Fibroblast of lung (primary cell): ENCODE data around the gene IPO11.

Experiments
- CTCF ChIP-seq, 2 donors: IDR thresholded peaks in 1 of 2; conservative IDR thresholded peaks in 1 of 2; 1 replicate in 1 of 2; 2 replicates in 1 of 2; pipeline ENCODE4 v1.5.1; 2011 to 2012; ENCODE audit warnings: low read length in 2 of 2, control low read depth in 1 of 2, inconsistent platforms in 1 of 2, low read depth in 1 of 2, mild to moderate bottlenecking in 1 of 2
- EZH2 ChIP-seq: IDR thresholded peaks from 2 replicates; pipeline ENCODE4 v1.5.1; 2012; ENCODE audit warnings: low read length, control low read depth, mild to moderate bottlenecking; ENCODE audit errors: missing control alignments

GRCh38 chr5:62562867-62563266, 150.3 kb downstream of the IPO11 start:
- TF ChIP-seq CTCF (conservative IDR thresholded peaks at IDR 0.05 in 1 of 2, IDR thresholded peaks at IDR 0.05 in 1 of 2; ENCODE audit: low read depth in 1 of 2, low read length in 2 of 2) = no peak
- TF ChIP-seq EZH2 = no peak
